H1 (cell line): ENCODE results near the gene IFT81. TPM values are rescaled to one million over a fixed set of nuclear protein-coding genes. Genes with fewer than 3 reads are reported as not detected.

ENCODE experiments used
- FOSL1 ChIP-seq: IDR thresholded peaks from 2 replicates; pipeline ENCODE4 v1.6.1; 2011; ENCODE audit warnings: mild to moderate bottlenecking, low read depth, low read length, moderate library complexity; ENCODE audit not compliant: insufficient read depth
- JUND ChIP-seq: IDR thresholded peaks from 2 replicates; pipeline ENCODE4 v1.6.1; 2011; ENCODE audit warnings: mild to moderate bottlenecking, improper control_type of control experiment, low read length
- polyA plus RNA-seq, 7 experiments: library from polyadenylated mRNA; depleted of rRNA in 3 of 7; stranded (reverse) in 5 of 7; unstranded in 2 of 7; fragments of >200 nt in 5 of 7; fragments of 200-250 nt in 2 of 7; gene quantifications; 1 replicate in 5 of 7; 2 replicates in 1 of 7; 4 replicates in 1 of 7; pipeline versions ENCODE4 v1.2.1 to v1.2.3, GENCODE V29; 2011 to 2013; ENCODE audit warnings: missing spikeins in 2 of 7, mixed read lengths in 2 of 7
- total RNA-seq: library from RNA; stranded (reverse); fragmentation: NEBNext Ultra II Directional; extraction: Animal tissue kit (Norgen Biotek cat#: 25700); gene quantifications from 2 replicates; pipeline ENCODE4 v1.2.1, GENCODE V29; 2021
- TF ChIP-seq, protein P1 (sequence below): IDR thresholded peaks from 2 replicates; pipeline ENCODE4 v1.6.1; 2011; ENCODE audit warnings: low read length, improper control_type of control experiment

The IFT81 gene
- total and polyA plus RNA-seq, 2 of the 8 experiments (the other 6 are each of a cell fraction or from before 2014, with no cell fraction given), result 4.1 to 14.5 TPM

- TF ChIP-seq JUND (no peak), FOSL1 (no peak)
- TF ChIP-seq, protein P1, sequence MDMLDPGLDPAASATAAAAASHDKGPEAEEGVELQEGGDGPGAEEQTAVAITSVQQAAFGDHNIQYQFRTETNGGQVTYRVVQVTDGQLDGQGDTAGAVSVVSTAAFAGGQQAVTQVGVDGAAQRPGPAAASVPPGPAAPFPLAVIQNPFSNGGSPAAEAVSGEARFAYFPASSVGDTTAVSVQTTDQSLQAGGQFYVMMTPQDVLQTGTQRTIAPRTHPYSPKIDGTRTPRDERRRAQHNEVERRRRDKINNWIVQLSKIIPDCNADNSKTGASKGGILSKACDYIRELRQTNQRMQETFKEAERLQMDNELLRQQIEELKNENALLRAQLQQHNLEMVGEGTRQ, result no peak
Observed at GRCh38 chr12:110251381-110251780, 127.2 kb downstream of the IFT81 start (continued).
